GM19099 (cell line): ENCODE data around the gene HIPK1.

Source experiments
- POLR2A ChIP-seq: IDR thresholded peaks from 3 replicates; pipeline ENCODE4 v1.6.1; 2011; ENCODE audit warnings: low read depth; ENCODE audit not compliant: insufficient read length; ENCODE audit errors: extremely low read depth

The HIPK1 gene

DNA sequence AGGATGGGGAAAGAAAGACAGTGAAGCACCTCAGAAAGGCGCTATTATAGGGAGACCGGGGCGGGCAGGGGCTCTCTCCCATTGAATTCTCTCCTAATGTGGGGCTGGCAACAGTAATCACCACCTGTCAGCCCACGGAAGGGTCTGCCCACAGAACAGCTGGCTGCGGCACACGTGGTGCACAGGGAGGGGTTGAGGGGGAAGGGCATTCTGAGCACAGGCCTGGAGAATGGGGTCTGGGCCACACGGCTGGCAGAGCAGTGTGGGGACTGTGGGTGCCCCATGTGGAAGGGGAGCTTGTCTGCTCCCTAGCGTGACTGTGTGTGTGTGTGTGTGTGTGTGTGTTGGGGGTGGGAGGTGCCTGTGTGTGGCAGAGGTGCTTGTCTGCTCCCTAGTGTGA is 54.3 kb downstream of the HIPK1 start:
- TF ChIP-seq POLR2A, result no peak

DNA sequence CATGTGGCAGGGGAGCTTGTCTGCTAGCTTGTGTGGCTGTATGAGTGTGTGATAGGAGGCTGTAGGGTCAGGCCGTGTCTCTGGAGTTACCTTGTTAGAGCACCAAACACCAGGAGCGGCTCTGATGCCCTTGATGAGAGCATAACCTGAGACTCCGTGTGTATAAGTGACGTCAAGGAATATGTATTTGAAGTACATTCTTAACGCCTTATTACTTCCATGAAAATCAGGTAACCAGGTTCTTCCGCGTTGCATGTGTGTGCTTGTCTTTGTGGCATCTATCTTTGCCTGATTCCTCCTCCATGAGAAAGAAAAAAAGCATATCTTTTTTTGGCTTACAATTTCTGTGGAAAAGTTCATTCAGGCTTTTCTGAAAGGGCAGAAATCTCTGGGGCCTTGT is 54.7 kb downstream of the HIPK1 start:
- no peak for TF ChIP-seq POLR2A

DNA sequence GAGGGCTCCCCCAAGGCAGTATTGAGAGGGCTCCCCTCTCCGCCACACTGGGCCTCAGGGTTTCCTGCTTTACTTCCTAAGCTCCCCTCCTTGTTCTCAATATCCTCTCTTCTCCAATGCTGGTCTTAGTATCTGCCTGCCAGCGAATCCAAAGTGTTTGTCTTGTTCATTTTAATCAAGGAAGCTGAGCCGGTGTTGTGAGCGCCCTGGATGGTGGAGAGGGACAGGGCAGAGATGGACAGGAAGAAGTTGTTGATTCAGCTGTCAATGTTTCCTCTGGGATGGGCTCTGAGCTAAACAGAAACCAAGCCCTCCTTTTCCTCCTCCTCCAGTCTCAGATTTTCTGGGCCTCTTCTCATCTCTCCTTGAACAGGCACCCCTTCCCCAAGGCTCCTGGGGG is 55.6 kb downstream of the HIPK1 start:
- no peak for TF ChIP-seq POLR2A

DNA sequence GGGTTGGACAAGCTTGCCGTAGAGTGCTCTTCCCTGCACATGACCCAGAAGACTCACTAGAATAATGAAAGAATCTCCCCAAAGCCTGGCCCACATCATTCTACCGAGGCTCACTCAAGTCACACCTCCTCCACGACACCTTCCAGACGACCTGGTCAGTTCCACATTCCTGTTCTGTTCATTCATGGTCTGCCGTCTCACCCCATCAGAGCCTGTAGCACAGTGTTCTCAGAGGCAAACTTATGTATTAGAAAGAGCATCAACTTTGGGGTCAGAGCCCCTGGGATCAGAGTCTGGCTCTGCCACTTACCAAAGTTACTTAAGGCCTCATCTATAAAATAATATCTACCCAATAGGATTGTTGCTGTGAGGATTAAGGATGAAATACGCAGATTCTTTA is 57.7 kb downstream of the HIPK1 start:
- TF ChIP-seq POLR2A, result no peak

DNA sequence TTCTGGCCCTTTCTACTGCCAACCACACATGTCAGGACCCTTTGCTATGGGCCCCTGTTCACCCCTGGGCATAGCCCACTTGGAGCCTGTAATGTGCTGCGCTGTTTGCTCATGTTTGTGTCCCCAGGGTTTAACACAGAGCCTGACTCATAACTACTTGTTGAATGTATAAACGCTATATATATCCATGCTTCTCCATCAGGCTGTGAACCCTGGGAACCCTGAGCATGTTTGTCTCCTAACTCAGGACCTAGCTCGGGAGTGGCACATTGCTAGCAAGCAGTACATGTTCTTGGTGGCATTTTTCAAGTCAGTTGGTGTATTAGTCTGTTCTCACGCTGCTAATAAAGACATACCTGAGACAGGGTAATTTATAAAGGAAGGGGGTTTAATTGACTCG is 58.1 kb downstream of the HIPK1 start:
- TF ChIP-seq POLR2A, result no peak

DNA sequence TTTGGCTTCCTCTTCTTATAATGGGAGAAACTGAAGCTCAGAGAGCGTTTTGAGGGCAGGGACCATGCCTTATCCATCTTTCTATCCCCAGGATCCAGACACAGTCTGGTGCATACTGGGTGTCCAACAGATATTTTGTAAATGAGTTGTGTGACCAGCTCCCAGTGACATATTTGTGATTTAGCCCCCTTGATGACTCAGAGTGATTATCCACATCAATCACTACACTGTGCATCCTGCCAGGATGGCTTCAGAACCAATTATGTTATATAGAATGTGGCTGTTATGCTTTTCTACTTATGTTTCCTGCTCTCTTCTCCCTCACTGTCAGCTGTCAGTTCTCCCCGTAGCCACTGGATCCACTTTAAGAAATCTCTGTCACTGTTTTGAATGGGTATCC is 61.4 kb downstream of the HIPK1 start:
- no peak for TF ChIP-seq POLR2A

DNA sequence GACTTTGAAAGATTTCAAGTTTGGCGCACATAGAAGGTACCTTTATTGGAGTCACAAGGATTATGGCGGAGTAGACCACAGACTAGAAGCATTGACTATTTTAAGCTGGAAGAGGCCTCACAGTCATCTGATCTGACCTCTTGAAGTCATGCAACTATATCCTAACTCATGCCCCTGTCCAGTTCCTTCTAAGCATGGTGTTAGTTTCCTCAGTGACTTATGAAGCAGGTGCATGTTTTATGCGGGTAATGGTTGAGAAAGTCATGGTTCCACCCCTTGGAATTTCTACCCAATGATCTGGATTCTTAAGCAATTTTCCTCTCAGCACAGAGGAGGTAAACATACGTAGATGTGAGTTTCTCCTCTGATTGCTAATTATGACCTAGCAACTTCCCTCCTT is 61.8 kb downstream of the HIPK1 start:
- TF ChIP-seq POLR2A, result no peak

DNA sequence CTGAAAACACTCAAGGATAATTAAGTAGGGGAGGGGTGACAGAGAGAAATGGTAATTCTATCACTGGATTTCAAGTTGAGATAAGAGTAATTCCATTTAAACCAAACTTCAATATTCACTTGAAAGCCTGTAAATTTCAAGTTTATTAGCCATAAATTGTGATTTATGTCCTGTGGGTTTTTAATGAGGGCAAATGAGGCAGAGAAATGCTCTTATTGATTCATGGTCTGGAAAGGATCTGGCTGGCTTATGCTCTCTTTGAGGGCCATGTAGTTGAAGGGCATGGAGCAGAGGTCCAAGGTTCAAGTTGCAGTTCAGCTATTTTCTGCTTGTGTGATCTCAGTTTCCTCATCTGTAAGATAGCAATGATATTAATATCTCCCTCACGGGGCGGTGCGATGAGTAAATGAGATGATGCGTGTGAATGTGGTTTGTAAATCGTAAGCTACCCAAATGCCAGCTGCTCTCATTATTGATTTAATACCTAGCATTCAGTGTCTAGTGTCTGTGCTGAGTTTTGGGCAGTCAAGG is 62.4 kb downstream of the HIPK1 start:
- TF ChIP-seq POLR2A, result no peak

DNA sequence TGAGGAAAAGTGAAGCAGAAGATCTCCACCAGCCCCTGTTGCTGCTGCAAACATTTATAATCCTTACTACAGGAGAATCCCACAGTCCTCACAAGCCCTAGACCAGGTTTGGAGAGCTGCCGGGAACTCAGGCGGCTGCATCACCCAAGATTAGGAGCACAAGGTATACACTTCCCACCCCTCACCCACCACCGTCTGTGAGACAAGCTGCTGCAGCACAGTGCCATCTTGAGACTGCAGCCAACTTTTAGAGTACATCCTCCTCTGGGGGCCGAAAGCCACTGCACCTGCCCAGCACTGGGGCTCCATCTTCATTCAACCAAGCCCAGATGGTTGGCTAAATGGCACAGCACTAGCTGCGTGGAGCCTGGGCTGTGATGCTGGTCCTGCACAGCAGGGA is 63.9 kb downstream of the HIPK1 start:
- TF ChIP-seq POLR2A, result no peak

DNA sequence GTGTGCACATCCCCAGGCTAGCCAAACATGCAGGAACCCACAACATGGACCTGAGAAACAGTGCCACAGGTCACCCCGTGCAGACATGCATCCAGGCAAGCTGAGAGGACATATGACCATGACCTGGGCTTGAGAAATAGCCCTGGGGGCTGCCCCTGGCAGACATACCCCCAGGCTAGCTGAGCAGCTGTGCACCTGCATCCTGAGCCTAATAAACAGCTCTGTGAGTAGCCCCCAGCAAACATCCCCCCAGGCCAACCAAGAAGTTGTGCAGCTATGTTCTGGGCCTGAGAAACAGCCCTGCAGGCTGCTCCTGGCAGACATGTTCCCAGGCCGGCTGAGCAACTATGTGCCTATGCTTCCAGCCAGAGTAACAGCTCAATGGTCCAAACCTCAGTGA is 64.6 kb downstream of the HIPK1 start:
- no peak for TF ChIP-seq POLR2A

DNA sequence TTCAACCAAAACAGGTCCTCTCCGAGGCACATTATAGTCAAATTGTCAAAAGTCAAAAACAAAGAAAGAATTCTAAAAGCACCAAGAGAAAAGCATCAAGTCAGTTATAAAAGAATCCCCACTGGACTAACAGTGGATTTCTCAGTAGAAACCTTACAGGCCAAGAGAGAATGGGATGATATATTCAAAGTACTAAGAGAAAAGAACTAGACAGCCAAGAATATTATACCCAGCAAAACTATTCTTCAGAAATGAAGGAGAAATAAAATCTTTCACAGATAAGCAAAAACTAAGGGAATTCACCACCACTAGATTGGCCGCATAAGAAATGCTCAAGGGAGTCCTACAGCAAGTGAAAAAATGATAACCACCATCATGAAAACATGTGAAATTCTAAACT is 66.3 kb downstream of the HIPK1 start:
- no peak for TF ChIP-seq POLR2A

DNA sequence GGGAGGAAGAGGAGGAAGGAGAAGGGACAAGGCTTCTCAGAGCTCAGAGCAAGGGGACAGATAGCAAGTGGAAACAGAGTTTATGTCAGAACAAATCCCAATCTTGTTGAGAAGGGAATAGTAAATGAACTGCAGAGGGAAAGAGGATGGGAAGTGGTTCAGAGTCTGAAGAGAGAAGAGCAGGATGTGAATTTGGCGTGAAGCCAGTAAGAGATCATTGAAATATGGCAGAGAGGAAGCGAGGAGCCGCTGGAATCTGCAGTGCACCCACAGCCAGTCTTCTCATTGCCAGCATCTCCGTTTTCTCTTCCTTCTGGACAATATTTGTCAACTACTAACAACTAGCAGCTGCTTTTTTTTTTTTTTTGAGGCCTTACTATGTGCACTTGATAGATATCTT is 69.2 kb downstream of the HIPK1 start:
- TF ChIP-seq POLR2A, result no peak

DNA sequence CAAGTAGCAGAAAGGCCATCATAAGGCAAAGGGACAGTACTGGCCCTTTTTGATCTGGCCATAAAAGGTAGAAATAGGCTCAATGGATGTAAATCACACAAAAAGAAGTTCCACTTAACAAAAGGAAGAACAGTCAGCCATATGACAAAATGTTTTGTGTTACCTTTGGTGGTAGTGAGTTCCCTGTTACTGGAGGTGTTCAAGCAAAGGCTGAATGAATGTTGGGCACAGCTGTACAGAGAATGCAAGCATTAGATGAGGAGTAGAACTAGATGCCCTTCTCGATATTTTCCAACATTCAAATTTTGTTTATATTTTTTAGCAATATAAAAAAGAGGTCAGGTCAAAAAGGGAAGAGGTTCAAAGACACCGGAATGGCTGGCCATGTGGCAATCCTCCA is 70.1 kb downstream of the HIPK1 start:
- TF ChIP-seq POLR2A, result no peak

DNA sequence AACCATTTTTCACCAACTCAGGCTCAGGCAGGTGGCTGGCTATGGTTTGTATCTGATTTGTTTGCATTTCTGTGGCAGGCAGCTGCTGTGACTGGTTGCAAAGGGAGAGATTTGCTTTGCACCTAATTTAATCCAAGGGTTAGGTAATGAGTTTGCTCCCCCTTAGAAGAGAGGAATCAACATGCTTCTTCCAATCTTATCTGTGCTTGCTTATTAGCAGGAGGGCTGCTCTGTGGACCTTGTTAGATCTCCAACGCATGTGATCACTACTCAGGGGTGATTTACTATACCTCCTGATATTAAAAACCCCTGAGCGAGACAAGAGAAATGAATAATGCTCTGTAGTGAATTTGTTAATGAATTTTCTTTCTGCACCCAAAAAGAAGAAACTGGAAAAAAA is 70.7 kb downstream of the HIPK1 start:
- no peak for TF ChIP-seq POLR2A

DNA sequence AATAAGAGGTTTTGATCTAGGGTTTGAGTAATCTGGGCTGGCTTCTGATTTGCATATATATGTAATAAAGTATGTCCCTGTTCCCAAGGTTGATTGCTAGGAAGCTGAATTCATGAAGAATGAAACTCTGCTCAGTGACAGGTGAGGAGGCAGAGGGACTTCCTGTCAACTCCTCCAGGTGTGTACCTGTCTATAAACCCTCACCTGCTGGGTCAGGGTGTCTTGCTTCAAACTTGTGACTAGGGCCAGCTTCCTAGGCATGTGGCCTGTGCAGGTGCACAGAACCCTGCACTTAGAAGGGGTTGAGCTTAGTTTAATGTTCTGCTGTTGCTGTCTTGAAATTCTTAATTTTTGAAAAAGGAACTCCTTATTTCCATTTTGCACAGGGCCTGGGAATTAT is 71.3 kb downstream of the HIPK1 start:
- no peak for TF ChIP-seq POLR2A

DNA sequence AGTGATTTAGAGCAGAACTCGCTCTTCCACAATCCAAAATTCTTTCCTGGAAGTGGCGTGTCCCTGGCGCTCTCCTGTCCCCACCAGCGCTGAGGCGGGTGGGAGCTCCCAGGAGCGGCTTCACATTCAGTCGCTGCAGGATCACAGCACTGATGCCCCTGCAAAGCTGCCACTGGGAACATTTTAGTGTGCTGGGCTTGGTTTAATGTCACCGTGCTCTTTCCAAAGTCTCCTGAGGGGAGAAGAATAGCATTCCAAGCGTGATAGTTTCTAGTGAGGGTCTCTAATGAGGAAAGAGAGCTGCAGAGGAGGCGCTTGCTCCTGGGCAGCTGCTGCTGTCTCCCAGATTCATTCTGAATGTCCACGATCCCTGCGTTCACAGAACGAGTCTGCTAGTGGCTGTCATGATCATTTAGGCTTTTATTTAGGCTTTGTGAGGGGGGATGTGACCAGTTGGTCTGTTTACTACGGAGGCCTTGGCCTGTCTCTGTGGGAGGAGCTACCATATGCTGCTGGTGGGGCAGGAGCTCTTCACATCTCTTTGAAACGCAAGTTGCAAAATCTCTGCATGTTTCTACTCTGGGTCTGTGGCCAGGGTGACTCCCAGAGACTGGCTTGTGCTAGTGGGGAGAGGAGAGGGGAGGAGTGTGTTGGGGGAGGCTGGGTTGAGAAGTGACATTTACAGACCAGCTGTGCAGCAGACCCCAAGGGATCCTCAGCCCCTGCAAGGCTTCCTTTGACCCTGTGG is 73.5 kb downstream of the HIPK1 start:
- no peak for TF ChIP-seq POLR2A

DNA sequence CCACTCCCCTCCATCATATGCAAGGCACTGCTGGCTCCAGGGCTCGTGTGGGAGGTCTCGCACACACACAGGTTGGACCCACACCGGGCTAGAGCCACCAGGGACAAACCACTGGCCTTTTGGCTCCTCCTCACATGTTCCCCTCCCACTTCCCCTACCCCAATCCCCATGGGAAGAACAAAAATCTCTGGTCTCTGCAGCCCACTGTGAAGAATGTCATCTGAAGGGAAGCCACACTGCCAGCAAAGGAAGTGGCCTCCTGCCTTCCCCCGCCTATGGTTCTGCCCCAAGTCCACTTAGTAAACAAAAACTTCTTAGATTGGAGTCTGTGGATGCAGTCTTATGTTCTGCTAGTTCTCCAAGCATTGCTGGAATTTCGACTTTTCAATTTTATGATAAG is 74.3 kb downstream of the HIPK1 start:
- TF ChIP-seq POLR2A, result no peak
